ENCODE results near the gene APOA4. TPM values are rescaled to one million over a fixed set of nuclear protein-coding genes. Genes with fewer than 3 reads are reported as not detected.

APOA4 gene
- total and polyA plus RNA-seq, 2 experiments from 2014 or later: not detected

DNA sequence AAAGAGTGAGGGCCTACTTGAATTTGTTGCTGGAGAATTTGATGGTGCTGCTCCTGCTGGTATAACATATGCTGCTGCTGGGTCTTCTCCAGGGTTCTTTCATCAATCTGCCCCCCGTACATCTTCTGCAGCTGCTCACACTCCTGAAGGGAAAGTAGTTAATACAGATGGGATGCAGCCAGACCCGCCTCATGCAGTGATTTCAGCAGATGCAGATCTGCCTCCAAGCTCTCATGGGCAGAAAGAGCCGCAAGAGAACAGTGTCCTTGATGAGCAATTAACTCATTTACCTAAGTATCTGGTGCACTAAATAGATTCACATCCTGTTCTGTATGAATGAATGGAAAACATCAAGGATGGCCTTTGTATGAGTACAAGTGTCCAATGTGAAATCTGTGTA, 39.1 kb upstream of the APOA4 start (continued):
- no peak for TF ChIP-seq REST (IDR thresholded peaks at IDR 0.05; ENCODE audit: unreplicated experiment)
- no peak for TF ChIP-seq ZNF331 (CRISPR knock-in tag; IDR thresholded peaks at IDR 0.05; ENCODE audit: low read depth)
- TF ChIP-seq ZNF114 (CRISPR knock-in tag; IDR thresholded peaks at IDR 0.05): no peak
- no peak for TF ChIP-seq NANOG (IDR thresholded peaks at IDR 0.05; ENCODE audit: borderline replicate concordance)
- TF ChIP-seq CREB1 (CRISPR knock-in tag; IDR thresholded peaks at IDR 0.05; ENCODE audit: low read depth): no peak

- Mint-ChIP-seq H3K27me3 (ENCODE audit: insufficient read depth, low read depth, poor library complexity) (peaks cover 2% of the 10 kb centered on the region), H3K4me3 (no peak overlapping the region), H3K4me1 (no peaks in the 10 kb centered on the region), H3K9me3 (no peaks in the 10 kb centered on the region), H3K27ac (no peak overlapping the region), H3K36me3 (ENCODE audit: low read depth) (peaks cover 34% of the 10 kb centered on the region)
- no peaks in the 10 kb centered on the region for H3K4me1 ChIP-seq (ENCODE audit: insufficient read depth)
- H3K79me2 ChIP-seq (replicated peaks; ENCODE audit: insufficient read depth): no peaks in the 10 kb centered on the region
- no peaks in the 10 kb centered on the region for H3F3A ChIP-seq (replicated peaks; ENCODE audit: low read depth)
- H2AFZ ChIP-seq: no peak overlapping the region
- ATAC-seq: no peak
- no peak overlapping the region for H3K4me2 ChIP-seq
- H3K27ac ChIP-seq (ENCODE audit: low read depth): no peak overlapping the region
- H3K4me3 ChIP-seq: no peak overlapping the region
- peaks cover 14% of the 10 kb centered on the region for H3K36me3 ChIP-seq (ENCODE audit: insufficient read depth)
- H3K27me3 ChIP-seq (ENCODE audit: insufficient read depth): no peaks in the 10 kb centered on the region
- DNase-seq (ENCODE audit: low spot score): no peak
- no peaks in the 10 kb centered on the region for H3K9me2 ChIP-seq (ENCODE audit: insufficient read depth)
- no peaks in the 10 kb centered on the region for H4K20me1 ChIP-seq (replicated peaks; ENCODE audit: insufficient read depth)
- TF ChIP-seq, protein P1, sequence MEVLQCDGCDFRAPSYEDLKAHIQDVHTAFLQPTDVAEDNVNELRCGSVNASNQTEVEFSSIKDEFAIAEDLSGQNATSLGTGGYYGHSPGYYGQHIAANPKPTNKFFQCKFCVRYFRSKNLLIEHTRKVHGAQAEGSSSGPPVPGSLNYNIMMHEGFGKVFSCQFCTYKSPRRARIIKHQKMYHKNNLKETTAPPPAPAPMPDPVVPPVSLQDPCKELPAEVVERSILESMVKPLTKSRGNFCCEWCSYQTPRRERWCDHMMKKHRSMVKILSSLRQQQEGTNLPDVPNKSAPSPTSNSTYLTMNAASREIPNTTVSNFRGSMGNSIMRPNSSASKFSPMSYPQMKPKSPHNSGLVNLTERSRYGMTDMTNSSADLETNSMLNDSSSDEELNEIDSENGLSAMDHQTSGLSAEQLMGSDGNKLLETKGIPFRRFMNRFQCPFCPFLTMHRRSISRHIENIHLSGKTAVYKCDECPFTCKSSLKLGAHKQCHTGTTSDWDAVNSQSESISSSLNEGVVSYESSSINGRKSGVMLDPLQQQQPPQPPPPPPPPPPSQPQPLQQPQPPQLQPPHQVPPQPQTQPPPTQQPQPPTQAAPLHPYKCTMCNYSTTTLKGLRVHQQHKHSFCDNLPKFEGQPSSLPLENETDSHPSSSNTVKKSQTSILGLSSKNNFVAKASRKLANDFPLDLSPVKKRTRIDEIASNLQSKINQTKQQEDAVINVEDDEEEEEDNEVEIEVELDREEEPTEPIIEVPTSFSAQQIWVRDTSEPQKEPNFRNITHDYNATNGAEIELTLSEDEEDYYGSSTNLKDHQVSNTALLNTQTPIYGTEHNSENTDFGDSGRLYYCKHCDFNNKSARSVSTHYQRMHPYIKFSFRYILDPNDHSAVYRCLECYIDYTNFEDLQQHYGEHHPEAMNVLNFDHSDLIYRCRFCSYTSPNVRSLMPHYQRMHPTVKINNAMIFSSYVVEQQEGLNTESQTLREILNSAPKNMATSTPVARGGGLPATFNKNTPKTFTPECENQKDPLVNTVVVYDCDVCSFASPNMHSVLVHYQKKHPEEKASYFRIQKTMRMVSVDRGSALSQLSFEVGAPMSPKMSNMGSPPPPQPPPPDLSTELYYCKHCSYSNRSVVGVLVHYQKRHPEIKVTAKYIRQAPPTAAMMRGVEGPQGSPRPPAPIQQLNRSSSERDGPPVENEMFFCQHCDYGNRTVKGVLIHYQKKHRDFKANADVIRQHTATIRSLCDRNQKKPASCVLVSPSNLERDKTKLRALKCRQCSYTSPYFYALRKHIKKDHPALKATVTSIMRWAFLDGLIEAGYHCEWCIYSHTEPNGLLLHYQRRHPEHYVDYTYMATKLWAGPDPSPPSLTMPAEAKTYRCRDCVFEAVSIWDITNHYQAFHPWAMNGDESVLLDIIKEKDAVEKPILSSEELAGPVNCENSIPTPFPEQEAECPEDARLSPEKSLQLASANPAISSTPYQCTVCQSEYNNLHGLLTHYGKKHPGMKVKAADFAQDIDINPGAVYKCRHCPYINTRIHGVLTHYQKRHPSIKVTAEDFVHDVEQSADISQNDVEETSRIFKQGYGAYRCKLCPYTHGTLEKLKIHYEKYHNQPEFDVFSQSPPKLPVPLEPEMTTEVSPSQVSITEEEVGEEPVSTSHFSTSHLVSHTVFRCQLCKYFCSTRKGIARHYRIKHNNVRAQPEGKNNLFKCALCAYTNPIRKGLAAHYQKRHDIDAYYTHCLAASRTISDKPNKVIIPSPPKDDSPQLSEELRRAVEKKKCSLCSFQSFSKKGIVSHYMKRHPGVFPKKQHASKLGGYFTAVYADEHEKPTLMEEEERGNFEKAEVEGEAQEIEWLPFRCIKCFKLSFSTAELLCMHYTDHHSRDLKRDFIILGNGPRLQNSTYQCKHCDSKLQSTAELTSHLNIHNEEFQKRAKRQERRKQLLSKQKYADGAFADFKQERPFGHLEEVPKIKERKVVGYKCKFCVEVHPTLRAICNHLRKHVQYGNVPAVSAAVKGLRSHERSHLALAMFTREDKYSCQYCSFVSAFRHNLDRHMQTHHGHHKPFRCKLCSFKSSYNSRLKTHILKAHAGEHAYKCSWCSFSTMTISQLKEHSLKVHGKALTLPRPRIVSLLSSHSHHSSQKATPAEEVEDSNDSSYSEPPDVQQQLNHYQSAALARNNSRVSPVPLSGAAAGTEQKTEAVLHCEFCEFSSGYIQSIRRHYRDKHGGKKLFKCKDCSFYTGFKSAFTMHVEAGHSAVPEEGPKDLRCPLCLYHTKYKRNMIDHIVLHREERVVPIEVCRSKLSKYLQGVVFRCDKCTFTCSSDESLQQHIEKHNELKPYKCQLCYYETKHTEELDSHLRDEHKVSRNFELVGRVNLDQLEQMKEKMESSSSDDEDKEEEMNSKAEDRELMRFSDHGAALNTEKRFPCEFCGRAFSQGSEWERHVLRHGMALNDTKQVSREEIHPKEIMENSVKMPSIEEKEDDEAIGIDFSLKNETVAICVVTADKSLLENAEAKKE (CRISPR knock-in tag; IDR thresholded peaks at IDR 0.05): no peak
- TF ChIP-seq ZNF331 (CRISPR knock-in tag; IDR thresholded peaks at IDR 0.05; ENCODE audit: low read depth) (no peak), EZH2 (IDR thresholded peaks at IDR 0.05; ENCODE audit: low read depth, unreplicated experiment) (no peak), ZNF114 (CRISPR knock-in tag; IDR thresholded peaks at IDR 0.05) (no peak), REST (IDR thresholded peaks at IDR 0.05; ENCODE audit: unreplicated experiment) (no peak), EZH2phosphoT487 (IDR thresholded peaks at IDR 0.05; ENCODE audit: unreplicated experiment) (no peak), JUNB (IDR thresholded peaks at IDR 0.05; ENCODE audit: unreplicated experiment) (no peak), CREB1 (CRISPR knock-in tag; IDR thresholded peaks at IDR 0.05; ENCODE audit: low read depth) (no peak)
- TF ChIP-seq, protein P2, sequence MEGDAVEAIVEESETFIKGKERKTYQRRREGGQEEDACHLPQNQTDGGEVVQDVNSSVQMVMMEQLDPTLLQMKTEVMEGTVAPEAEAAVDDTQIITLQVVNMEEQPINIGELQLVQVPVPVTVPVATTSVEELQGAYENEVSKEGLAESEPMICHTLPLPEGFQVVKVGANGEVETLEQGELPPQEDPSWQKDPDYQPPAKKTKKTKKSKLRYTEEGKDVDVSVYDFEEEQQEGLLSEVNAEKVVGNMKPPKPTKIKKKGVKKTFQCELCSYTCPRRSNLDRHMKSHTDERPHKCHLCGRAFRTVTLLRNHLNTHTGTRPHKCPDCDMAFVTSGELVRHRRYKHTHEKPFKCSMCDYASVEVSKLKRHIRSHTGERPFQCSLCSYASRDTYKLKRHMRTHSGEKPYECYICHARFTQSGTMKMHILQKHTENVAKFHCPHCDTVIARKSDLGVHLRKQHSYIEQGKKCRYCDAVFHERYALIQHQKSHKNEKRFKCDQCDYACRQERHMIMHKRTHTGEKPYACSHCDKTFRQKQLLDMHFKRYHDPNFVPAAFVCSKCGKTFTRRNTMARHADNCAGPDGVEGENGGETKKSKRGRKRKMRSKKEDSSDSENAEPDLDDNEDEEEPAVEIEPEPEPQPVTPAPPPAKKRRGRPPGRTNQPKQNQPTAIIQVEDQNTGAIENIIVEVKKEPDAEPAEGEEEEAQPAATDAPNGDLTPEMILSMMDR (conservative IDR thresholded peaks at IDR 0.05; ENCODE audit: low read depth in 2 of 2): no peak
These were observed 38.4 kb upstream of the APOA4 start for GRCh38 chr11:116861539-116861938.
